Suprapubic skin (tissue), 3 donors: ENCODE results near the gene CEP72.

ENCODE experiments used
- EP300 ChIP-seq: sonication (generic); formaldehyde crosslinking; IDR thresholded peaks from one replicate; pipeline ENCODE4 v1.6.1; 2017; ENCODE audit warnings: antibody characterized with exemption
- POLR2A ChIP-seq, 2 donors: fragments of 450-650 bp; IDR thresholded peaks; one replicate each; pipeline ENCODE4 v1.6.1; 2017; ENCODE audit warnings: antibody characterized with exemption in 2 of 2, mild to moderate bottlenecking in 2 of 2, moderate library complexity in 2 of 2
- TF ChIP-seq, protein P1 (sequence below), 2 donors: fragments of 200-600 bp in 1 of 2; fragments of 450-650 bp in 1 of 2; sonication (generic) in 1 of 2; IDR thresholded peaks; one replicate each; pipeline ENCODE4 v1.5.1; 2016 to 2019; ENCODE audit warnings: antibody characterized with exemption in 2 of 2, mild to moderate bottlenecking in 1 of 2, moderate library complexity in 1 of 2

DNA sequence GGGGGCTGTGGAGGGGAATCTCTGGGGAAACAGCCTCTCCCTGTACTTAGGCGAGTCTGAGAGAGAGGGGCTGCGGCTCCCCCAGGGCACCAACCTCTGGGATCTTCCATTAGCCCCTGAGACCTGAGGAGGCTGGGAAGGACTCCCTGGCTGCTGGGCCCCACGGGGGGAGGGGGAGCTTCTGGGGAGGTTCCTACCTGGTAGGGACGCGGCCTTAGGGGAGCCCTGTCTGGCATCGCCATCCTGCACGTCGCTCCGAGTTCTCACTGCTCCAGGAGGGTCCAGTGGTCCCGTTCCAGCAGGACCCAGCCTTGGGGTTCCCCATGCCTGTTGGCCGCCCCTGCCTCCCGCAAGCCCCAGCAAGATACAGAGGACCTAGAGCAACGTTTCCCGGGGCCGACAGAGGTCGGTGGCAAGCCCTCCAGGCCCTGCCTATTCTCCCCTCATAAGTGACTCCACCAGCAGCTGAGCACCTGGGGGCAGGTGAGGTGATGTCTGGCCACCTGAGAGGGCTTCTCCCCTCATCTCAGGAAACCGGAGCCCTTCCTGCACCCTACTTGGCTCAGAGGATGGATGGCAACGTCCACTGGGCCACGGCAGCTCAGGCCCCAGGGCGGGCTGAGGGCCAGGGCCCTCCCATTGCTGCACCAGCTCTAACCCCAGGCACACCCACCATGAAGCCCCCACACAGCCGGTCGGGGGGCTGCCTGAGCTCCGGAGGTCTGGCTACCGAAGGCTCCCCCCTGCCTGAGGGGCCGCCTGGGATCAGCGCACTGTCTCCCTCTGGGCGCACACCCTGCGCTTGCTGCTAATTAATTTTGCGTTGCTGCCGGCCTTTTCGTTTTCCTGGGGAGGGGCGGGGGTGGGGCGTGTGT is 58.5 kb downstream of the CEP72 start:
- TF ChIP-seq, protein P1, sequence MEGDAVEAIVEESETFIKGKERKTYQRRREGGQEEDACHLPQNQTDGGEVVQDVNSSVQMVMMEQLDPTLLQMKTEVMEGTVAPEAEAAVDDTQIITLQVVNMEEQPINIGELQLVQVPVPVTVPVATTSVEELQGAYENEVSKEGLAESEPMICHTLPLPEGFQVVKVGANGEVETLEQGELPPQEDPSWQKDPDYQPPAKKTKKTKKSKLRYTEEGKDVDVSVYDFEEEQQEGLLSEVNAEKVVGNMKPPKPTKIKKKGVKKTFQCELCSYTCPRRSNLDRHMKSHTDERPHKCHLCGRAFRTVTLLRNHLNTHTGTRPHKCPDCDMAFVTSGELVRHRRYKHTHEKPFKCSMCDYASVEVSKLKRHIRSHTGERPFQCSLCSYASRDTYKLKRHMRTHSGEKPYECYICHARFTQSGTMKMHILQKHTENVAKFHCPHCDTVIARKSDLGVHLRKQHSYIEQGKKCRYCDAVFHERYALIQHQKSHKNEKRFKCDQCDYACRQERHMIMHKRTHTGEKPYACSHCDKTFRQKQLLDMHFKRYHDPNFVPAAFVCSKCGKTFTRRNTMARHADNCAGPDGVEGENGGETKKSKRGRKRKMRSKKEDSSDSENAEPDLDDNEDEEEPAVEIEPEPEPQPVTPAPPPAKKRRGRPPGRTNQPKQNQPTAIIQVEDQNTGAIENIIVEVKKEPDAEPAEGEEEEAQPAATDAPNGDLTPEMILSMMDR (IDR thresholded peaks at IDR 0.05), result no peak
- TF ChIP-seq POLR2A (IDR thresholded peaks at IDR 0.05), result no peak
- TF ChIP-seq EP300, result no peak
